Activated CD8-positive, alpha-beta memory T cell treated with anti-CD3 and anti-CD28 coated beads, Interleukin-2, amount 10 ng/mL, durations not matched to agents 7 days and 5 days (primary cell): ENCODE measurements around the gene PAPSS1. TPM values are rescaled to one million over a fixed set of nuclear protein-coding genes. Genes with fewer than 3 reads are reported as not detected.

Experiments used
- ATAC-seq: fragments of 150-1000 bp; cut with Tn5 transposase; one replicate; pipeline ENCODE4 v1.10.0; 2021; ENCODE audit warnings: moderate library complexity
- CTCF ChIA-PET: fragments of 350-600 bp; sonication (Branson Sonifier 250); formaldehyde crosslinking; loops from one replicate; lab custom pipeline; 2021; ENCODE audit warnings: antibody characterized with exemption; lab: Charles Lee
- DNase-seq: peaks from one replicate; pipeline ENCODE4 v3.0.0-alpha.2; 2020
- H3K27ac Mint-ChIP-seq: one replicate; pipeline ENCODE4 v1.8.0; 2021; ENCODE audit warnings: mild to moderate bottlenecking, mixed read lengths
- H3K27me3 Mint-ChIP-seq: one replicate; pipeline ENCODE4 v1.8.0; 2021; ENCODE audit warnings: mixed read lengths
- H3K36me3 Mint-ChIP-seq: one replicate; pipeline ENCODE4 v1.8.0; 2021; ENCODE audit warnings: mild to moderate bottlenecking, mixed read lengths
- H3K4me1 Mint-ChIP-seq: one replicate; pipeline ENCODE4 v1.8.0; 2021; ENCODE audit warnings: mixed read lengths
- H3K4me3 Mint-ChIP-seq: one replicate; pipeline ENCODE4 v1.8.0; 2021; ENCODE audit warnings: mild to moderate bottlenecking, moderate library complexity, mixed read lengths
- H3K9me3 Mint-ChIP-seq: one replicate; pipeline ENCODE4 v1.8.0; 2022; ENCODE audit warnings: low read depth, mixed read lengths
- total RNA-seq, 2 experiments: library from RNA; stranded (reverse); gene quantifications; one replicate each; pipeline ENCODE4 v1.2.3, GENCODE V29; 2021

PAPSS1 gene
- total RNA-seq, 2 experiments from 2014 or later: 20.7 to 32.0 TPM

DNA sequence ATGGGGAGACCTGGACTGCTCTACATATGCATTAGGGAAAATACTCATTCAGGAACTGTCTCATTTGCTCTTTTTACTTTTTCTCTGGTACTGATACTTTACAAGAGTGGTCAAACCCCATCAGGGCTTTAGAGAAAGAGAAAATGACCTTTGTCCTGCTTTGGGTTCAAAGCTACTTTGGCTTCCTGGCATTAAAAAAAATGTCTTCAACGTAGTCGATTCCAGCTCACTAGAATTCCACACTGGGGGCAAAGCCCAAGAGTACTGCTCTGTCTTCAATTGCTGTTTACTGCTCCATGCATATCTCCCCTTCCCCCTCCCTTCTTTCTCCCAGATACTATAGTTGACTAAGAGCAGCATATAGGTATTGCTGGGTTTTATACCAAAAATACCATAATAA, 98.0 kb downstream of the PAPSS1 start:
- H3K36me3 Mint-ChIP-seq: peaks cover 21% of the 10 kb centered on the region
- H3K9me3 Mint-ChIP-seq: peaks cover 7% of the 10 kb centered on the region
- no peaks in the 10 kb centered on the region for H3K4me1 Mint-ChIP-seq
- ATAC-seq: no peak
- no peak overlapping the region for H3K4me3 Mint-ChIP-seq
- no peak for DNase-seq
- CTCF ChIA-PET: no interaction called here
- no peak overlapping the region for H3K27ac Mint-ChIP-seq
- no peaks in the 10 kb centered on the region for H3K27me3 Mint-ChIP-seq

DNA sequence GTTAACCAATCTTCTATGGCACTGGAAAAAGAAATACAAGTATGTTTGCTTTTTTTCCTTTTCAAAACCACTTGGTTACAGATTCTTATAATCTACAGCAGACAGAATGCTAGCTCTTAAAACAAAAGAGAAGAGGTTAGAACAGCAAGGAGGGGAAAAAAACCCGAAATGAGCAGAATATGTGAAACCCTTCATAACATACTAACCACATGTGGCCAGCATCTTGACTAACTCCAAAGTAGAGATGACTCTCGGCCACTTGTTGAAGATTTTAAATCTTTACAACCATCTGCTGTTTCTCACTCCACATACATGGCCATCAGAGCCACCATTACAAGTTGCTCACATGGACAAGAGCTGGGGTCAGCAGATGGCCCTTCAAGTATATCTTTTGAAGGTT, 100.3 kb downstream of the PAPSS1 start:
- ATAC-seq (no peak), DNase-seq (no peak)
- CTCF ChIA-PET: no interaction called here
- peaks cover 7% of the 10 kb centered on the region for H3K9me3 Mint-ChIP-seq
- H3K36me3 Mint-ChIP-seq: peaks cover 21% of the 10 kb centered on the region
- H3K4me3 Mint-ChIP-seq: no peak overlapping the region
- H3K4me1 Mint-ChIP-seq: no peaks in the 10 kb centered on the region
- H3K27ac Mint-ChIP-seq: no peak overlapping the region
- H3K27me3 Mint-ChIP-seq: no peaks in the 10 kb centered on the region

DNA sequence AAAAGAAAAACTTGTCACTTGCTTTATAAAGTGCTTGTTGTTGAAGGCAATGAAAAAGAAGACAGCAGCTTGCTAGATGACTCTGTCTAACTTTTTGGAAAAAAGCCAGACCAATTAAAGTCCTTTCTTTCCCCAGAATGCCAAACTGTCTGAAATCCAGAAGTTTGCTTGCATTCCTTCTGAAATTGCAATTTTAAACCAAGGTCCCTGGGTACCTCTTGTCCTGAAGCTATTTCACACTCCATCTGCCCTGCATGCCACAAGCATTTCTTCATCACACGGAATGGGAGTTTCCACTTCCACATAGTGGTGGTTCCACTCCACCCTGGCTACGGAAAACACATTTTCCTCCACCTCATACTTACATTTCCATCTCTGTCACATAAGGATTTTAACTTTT, 101.0 kb downstream of the PAPSS1 start:
- no peak for ATAC-seq
- no peak overlapping the region for H3K27ac Mint-ChIP-seq
- DNase-seq: no peak
- CTCF ChIA-PET: no interaction called here
- no peak overlapping the region for H3K4me3 Mint-ChIP-seq
- peaks cover 7% of the 10 kb centered on the region for H3K9me3 Mint-ChIP-seq
- H3K4me1 Mint-ChIP-seq: no peaks in the 10 kb centered on the region
- H3K36me3 Mint-ChIP-seq: peaks cover 21% of the 10 kb centered on the region
- H3K27me3 Mint-ChIP-seq: no peaks in the 10 kb centered on the region

DNA sequence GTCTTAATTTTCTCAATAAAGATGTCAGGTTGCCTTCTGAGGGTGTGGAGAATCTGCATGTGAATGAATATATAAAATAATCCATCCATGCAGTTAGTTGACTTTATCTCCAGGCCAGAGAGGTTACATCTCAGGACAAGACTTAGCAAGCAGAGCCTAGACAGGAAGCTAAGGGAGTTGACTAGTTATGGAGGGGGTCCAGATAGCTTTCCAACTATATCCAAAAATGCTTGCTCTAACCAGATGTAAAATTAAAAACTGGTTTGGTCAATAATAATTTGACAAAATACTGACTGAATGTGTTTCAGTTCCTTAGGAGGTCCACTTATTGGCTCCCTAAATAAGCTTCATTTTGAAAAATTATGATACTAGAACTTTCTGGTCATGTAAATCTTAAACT, 101.4 kb downstream of the PAPSS1 start:
- peaks cover 4% of the 10 kb centered on the region for H3K9me3 Mint-ChIP-seq
- no peak for ATAC-seq
- no peaks in the 10 kb centered on the region for H3K27me3 Mint-ChIP-seq
- no peak overlapping the region for H3K27ac Mint-ChIP-seq
- peaks cover 17% of the 10 kb centered on the region for H3K36me3 Mint-ChIP-seq
- H3K4me3 Mint-ChIP-seq: no peak overlapping the region
- no peak for DNase-seq
- H3K4me1 Mint-ChIP-seq: no peaks in the 10 kb centered on the region
- CTCF ChIA-PET: no interaction called here

DNA sequence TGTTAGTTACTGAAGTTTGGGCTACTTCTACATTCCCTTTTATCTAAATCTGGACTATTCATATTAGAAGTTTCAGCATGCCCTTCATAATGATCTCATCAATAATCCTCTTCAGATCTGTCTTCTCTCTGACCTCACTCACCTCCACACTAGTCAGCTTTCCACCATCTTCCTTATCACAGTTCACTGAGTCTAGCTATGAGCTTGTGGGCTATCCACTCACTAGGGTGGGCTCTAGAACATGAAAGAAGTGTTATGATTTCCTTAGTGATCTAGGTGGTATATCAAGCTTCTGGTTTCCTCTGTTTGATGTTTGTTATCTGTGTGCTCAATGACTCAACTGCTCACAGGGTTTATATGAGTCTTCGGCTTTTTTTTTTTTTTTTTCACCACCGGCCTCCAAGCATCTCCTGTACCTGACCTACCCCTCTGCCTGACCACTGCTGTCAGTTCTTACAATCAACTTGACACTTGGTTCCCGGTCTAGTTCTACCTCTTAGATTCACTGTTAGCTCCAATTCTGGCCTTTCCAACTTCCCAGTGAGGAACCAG, 103.1 kb downstream of the PAPSS1 start:
- no peaks in the 10 kb centered on the region for H3K27me3 Mint-ChIP-seq
- H3K4me1 Mint-ChIP-seq: no peaks in the 10 kb centered on the region
- CTCF ChIA-PET: no interaction called here
- H3K9me3 Mint-ChIP-seq: no peaks in the 10 kb centered on the region
- no peak overlapping the region for H3K27ac Mint-ChIP-seq
- peaks cover 16% of the 10 kb centered on the region for H3K36me3 Mint-ChIP-seq
- H3K4me3 Mint-ChIP-seq: no peak overlapping the region
- ATAC-seq: no peak
- DNase-seq: no peak

DNA sequence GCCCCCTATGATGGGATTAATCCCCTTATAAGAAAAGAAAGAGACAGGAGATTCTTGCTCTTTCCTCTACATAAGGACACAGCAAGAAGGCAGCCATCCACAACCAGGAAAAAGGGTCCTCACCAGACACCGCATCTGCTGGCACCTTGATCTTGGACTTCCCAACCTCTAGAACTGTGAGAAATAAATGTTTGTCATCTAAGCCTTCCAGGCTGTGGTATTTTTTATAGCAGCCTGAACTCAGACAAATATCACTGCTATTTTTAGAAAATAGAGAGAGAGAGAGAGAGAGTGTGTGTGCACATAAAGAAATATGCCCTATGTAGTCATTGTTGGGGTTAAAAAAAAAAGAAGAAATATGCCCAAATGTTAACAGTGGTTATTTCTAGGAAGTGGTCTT, 104.2 kb downstream of the PAPSS1 start:
- no peak overlapping the region for H3K4me3 Mint-ChIP-seq
- H3K4me1 Mint-ChIP-seq: no peaks in the 10 kb centered on the region
- DNase-seq (no peak), ATAC-seq (no peak)
- H3K27me3 Mint-ChIP-seq: no peaks in the 10 kb centered on the region
- peaks cover 16% of the 10 kb centered on the region for H3K36me3 Mint-ChIP-seq
- CTCF ChIA-PET: no interaction called here
- H3K27ac Mint-ChIP-seq: no peak overlapping the region
- no peaks in the 10 kb centered on the region for H3K9me3 Mint-ChIP-seq

DNA sequence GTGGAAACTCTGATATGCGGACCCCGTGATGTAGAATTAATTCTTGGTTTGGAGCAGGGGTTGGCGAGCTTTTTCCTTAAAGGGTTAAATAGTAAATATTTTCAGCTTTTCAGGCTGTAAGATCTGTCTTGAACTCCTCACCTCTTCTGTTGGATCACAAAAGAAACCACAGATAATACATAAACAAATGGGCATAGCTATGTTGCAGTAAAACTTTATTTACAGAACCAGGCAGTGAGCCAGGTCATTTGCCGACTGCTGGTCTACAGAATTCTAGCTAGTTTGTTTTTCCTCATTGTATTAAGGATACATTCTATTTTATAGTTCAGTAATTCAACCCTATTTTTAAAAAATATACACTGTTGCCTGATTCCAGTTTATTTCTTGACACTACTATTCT, 116.6 kb downstream of the PAPSS1 start:
- no peaks in the 10 kb centered on the region for H3K36me3 Mint-ChIP-seq
- CTCF ChIA-PET: no interaction called here
- DNase-seq: no peak

DNA sequence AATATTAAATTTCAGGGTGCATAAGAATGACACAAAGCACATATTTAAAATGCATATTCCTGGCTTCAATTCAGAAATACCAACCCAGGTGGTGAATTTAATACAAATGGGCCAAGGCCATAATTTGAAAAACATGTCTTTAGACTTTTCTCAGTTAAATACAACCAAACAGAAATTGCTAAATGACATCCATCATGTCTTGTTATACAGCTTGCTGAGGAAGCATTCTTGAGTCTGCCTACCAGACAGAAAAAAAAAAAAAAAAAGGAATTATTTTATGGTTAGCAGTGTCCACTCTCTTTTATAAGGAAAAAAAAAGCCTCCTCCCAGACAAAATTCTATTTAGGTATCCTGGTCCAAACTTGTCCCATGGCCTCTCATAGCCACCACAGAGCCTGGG, 119.1 kb downstream of the PAPSS1 start:
- H3K4me1 Mint-ChIP-seq: no peaks in the 10 kb centered on the region
- H3K36me3 Mint-ChIP-seq: no peaks in the 10 kb centered on the region
- H3K4me3 Mint-ChIP-seq: no peak overlapping the region
- DNase-seq (no peak), ATAC-seq (no peak)
- CTCF ChIA-PET: no interaction called here
- no peaks in the 10 kb centered on the region for H3K27me3 Mint-ChIP-seq
- H3K27ac Mint-ChIP-seq: no peak overlapping the region
- H3K9me3 Mint-ChIP-seq: no peaks in the 10 kb centered on the region

More for the DNA sequence above, 116.6 kb downstream of the PAPSS1 start:
- Mint-ChIP-seq H3K27ac (no peak overlapping the region), H3K27me3 (no peaks in the 10 kb centered on the region), H3K4me3 (no peak overlapping the region), H3K9me3 (no peaks in the 10 kb centered on the region), H3K4me1 (no peaks in the 10 kb centered on the region)
- no peak for ATAC-seq

DNA sequence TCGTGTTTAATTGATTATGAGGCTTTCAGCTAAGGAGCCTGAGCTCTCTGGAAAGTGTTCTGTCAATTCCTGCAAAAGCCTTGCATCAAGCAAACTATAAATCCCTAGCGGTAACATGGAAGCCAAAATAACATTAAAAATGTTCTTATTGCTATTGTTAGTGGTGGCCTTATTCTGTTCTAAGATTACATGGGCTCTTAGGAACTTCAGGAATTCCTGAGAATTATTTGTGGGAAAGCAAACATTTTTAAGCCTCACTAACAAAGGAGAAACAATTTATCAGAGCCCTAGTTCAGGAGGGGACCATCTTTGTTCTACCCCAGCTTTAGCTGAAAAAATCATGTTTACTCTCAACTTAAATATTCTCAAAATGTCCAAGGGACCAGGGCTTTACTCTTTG, 119.6 kb downstream of the PAPSS1 start:
- no peaks in the 10 kb centered on the region for H3K36me3 Mint-ChIP-seq

DNA sequence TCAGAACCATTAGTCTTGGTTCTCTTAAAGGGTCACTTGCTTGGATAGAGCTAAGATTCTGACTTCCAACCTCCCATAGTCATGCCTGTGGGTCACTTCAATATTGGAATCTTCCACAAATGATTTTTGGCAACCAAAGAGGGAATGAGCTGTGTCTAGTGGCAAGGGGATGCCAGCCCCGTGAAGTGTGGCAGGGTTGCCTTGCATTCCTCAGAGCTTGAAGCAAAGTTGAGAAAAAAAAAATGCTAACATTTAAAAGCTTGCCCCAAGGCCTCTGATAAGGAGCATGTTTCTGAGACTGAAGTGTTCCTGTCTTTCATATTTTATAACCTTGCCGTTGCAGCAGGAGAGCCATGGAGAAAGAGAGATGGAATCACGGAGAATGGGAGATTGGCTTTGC, 120.2 kb downstream of the PAPSS1 start:
- no peaks in the 10 kb centered on the region for H3K9me3 Mint-ChIP-seq
- CTCF ChIA-PET: no interaction called here
- ATAC-seq (no peak), DNase-seq (no peak)
- H3K36me3 Mint-ChIP-seq: no peaks in the 10 kb centered on the region
- no peak overlapping the region for H3K4me3 Mint-ChIP-seq
- H3K4me1 Mint-ChIP-seq: no peaks in the 10 kb centered on the region
- H3K27me3 Mint-ChIP-seq: no peaks in the 10 kb centered on the region
- H3K27ac Mint-ChIP-seq: no peak overlapping the region

More for the DNA sequence above, 119.6 kb downstream of the PAPSS1 start:
- DNase-seq: no peak
- H3K4me3 Mint-ChIP-seq: no peak overlapping the region
- no peak overlapping the region for H3K27ac Mint-ChIP-seq
- H3K9me3 Mint-ChIP-seq: no peaks in the 10 kb centered on the region
- no peaks in the 10 kb centered on the region for H3K4me1 Mint-ChIP-seq
- no peak for ATAC-seq
- CTCF ChIA-PET: no interaction called here
- H3K27me3 Mint-ChIP-seq: no peaks in the 10 kb centered on the region

DNA sequence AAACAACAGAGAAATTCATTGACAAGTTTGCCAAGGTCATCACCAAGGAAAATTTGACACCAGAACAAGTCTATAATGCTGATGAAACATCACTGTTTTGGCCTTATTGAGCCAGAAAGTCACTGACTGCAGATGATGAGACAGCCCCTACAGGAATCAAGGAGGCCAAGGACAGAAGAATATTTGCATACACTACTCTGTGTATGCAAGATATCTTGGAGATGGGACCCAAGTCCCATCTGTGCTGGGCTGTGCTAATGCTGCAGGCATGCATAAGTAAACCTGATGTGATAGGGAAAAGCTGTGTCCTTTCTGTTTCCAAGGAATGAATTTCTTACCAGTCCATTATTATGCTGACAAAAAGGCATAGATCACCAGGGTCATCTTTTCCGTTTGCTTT, 126.8 kb downstream of the PAPSS1 start:
- no peaks in the 10 kb centered on the region for H3K27me3 Mint-ChIP-seq
- CTCF ChIA-PET: no interaction called here
- no peaks in the 10 kb centered on the region for H3K9me3 Mint-ChIP-seq
- H3K27ac Mint-ChIP-seq: no peak overlapping the region
- DNase-seq: no peak
- no peak overlapping the region for H3K4me3 Mint-ChIP-seq
- H3K4me1 Mint-ChIP-seq: no peaks in the 10 kb centered on the region
- no peaks in the 10 kb centered on the region for H3K36me3 Mint-ChIP-seq
- ATAC-seq: no peak

DNA sequence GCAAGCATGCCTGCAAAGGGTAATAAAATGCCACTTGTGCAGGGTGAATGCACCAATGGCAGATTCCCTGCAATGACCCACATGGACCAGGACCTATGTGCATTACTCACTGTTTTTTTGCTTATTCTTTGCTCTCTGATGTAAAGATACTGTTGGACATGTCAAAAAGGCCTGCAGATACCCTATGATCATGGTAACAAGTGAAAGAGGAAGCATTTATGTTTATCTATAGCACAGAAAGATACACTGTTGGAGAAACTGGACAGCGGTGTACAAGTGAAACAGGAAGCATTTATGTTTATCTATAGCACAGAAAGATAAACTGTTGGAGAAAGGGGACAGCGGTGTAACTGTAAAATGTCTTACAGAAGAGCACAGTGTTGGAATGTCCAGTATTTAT, 127.5 kb downstream of the PAPSS1 start:
- DNase-seq (no peak), ATAC-seq (no peak)
- CTCF ChIA-PET: no interaction called here
- Mint-ChIP-seq H3K36me3 (no peaks in the 10 kb centered on the region), H3K4me1 (no peaks in the 10 kb centered on the region), H3K4me3 (no peak overlapping the region), H3K9me3 (no peaks in the 10 kb centered on the region), H3K27me3 (no peaks in the 10 kb centered on the region), H3K27ac (no peak overlapping the region)

DNA sequence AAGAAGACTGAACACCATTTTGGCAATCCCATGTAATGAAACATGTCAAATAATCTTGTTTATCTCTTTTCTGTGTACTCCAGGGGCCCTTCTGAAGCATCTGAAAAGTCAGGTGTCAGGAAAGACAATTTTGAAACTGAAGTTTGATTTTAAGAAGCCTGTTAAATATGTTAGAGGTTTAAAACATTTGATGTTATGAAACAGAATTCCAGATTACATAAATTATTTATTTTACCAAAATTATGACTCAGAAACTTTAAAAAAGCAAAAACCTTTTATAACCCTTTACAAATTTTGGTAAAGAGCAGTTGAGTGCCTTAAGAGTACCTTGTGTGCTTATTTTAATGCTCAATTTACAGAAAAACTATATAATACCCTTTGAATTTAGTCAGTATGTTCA, 130.8 kb downstream of the PAPSS1 start:
- CTCF ChIA-PET: no interaction called here
- no peaks in the 10 kb centered on the region for H3K36me3 Mint-ChIP-seq

DNA sequence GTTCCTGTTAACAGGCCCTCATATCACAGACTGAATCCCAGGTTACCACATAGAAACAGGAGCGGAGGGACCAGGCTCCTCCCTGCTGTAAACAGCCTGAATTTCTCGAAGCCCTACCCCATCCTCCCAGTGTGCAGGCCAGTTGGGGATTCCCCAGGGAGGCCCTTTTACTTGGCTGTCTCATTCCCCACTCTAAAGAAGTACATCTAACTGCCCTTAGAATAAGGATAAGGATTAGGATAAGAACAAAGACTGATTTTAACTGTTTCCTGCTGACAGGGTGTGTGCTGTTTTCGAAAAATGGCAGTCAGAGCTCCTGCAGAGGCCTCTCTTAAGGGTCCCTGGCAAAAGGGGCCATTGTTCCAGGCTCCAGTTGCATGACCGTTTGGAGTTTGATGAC, 133.7 kb downstream of the PAPSS1 start:
- CTCF ChIA-PET: no interaction called here
- H3K4me1 Mint-ChIP-seq: no peaks in the 10 kb centered on the region
- no peak overlapping the region for H3K27ac Mint-ChIP-seq
- no peak overlapping the region for H3K4me3 Mint-ChIP-seq
- DNase-seq (no peak), ATAC-seq (no peak)
- peaks cover 2% of the 10 kb centered on the region for H3K27me3 Mint-ChIP-seq
- H3K9me3 Mint-ChIP-seq: no peaks in the 10 kb centered on the region
- no peaks in the 10 kb centered on the region for H3K36me3 Mint-ChIP-seq

More for the DNA sequence above, 130.8 kb downstream of the PAPSS1 start:
- Mint-ChIP-seq H3K27me3 (no peaks in the 10 kb centered on the region), H3K4me3 (no peak overlapping the region), H3K9me3 (no peaks in the 10 kb centered on the region), H3K27ac (no peak overlapping the region), H3K4me1 (no peaks in the 10 kb centered on the region)
- ATAC-seq (no peak), DNase-seq (no peak)

DNA sequence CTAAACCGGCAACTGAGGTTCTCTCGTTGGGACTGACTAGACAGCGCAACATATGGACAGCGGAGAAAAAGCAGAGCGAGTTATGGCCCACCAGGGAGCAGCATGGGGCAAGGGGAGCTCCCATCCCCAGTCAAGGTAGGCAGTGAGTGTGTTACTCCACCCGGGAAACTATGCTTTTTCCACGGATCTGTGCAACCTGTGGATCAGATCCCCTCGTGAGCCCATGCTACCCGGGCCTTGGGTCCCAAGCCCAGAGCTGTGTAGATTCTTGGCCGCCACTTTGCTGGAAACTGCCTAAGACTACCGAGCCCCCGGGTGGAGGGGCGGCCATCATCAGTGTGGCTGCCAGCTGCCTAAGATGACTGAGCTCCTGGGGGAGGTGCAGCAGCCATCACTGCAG, 140.9 kb downstream of the PAPSS1 start:
- CTCF ChIA-PET: no interaction called here
- H3K27me3 Mint-ChIP-seq: peaks cover 2% of the 10 kb centered on the region

More for the DNA sequence above, 140.9 kb downstream of the PAPSS1 start:
- DNase-seq (no peak), ATAC-seq (no peak)
- H3K9me3 Mint-ChIP-seq: no peaks in the 10 kb centered on the region
- no peaks in the 10 kb centered on the region for H3K4me1 Mint-ChIP-seq
- H3K27ac Mint-ChIP-seq: no peak overlapping the region
- H3K4me3 Mint-ChIP-seq: no peak overlapping the region
- H3K36me3 Mint-ChIP-seq: no peaks in the 10 kb centered on the region
